Stimulated activated CD4-positive, alpha-beta T cell treated with anti-CD3 and anti-CD28 coated beads, Interleukin-4, amount 100 ng/mL, for 48 hours (primary cell): ENCODE measurements around the gene OR4E2.
"Not testable (repeated sequence)": the region's sequence is repeated elsewhere in the genome, so short reads cannot be mapped to it uniquely, and the experiment has no call there.

Experiments
- DNase-seq, 2 donors: peaks; one replicate each; pipeline ENCODE4 v3.0.0-alpha.2; 2020; ENCODE audit warnings: low read depth in 2 of 2

Gene OR4E2

DNA sequence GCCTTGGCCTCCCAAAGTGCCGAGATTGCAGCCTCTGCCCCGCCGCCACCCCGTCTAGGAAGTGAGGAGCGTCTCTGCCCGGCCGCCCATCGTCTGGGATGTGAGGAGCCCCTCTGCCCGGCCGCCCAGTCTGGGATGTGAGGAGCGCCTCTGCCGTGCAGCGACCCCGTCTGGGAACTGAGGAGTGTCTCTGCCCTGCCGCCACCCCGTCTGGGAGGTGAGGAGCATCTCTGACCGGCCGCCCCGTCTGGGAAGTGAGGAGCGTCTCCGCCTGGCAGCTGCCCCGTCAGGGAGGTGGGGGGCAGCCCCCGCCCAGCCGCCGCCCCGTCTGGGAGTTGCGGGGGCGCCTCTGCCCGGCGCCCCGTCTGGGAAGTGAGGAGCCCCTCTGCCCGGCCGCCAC is 44.0 kb downstream of the OR4E2 start:
- not testable (repeated sequence) for DNase-seq

- DNase-seq, result not testable (repeated sequence)
Observed at GRCh38 chr14:21698538-21698937, 44.9 kb downstream of the OR4E2 start.

DNA sequence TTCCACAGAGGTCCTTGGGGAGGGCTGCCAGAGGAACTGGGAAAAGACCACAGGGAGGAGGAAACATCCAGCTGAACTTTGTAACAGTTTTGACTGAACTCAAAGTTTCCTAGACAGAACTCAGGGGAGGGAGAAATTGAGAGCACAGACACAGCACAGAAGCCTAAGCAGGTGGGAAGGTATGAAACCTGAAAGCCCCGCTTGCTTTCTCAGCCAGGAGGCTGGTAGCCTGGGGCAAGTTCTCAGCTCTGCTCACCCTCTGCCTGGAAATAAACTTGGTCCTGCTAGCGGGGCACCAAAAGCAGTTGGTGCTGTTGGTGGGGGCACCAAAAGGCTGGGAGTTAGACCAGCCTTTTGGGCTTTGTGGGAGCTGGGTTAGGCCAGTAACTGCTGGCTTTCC is 45.9 kb downstream of the OR4E2 start:
- no peak for DNase-seq

DNA sequence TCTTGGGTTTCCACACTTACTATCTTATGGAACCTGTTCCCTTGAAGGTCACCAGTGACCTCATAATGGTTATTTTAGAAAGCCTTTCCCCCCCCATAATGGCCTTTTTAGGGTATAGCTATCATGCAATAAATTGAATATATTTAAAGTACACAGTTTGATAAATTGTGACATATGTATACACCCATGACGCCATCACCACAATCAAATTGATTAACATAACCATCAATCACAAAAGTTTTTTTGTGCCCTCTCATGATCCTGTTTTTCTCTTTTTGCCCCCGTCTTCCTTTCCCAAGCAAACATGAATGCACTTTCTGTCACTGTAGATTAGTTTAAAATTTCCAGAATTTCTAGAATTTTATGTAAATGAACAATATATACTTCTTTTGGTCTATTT is 48.7 kb downstream of the OR4E2 start:
- no peak for DNase-seq

GRCh38 chr14:21703357-21704326 is 50.0 kb downstream of the OR4E2 start:
- no peak for DNase-seq

DNA sequence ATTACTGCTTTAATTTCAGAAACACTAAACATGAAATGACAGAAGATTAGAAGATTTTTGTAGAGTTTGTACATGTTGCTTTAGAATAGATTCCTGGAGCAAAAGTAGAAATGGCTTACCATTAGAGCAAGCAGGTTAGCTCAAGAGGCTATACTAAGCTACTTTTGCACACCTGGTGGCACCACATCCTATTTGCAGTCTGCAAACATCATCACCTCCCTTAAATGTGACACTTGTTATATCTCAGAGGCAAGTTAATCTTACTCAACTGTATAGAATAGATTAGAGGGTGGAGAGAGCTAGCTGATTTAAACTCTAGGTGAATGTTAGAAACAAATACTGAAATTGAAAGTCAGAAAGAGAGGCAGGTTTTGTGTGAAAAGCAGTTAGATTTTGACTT is 50.7 kb downstream of the OR4E2 start:
- no peak for DNase-seq

DNA sequence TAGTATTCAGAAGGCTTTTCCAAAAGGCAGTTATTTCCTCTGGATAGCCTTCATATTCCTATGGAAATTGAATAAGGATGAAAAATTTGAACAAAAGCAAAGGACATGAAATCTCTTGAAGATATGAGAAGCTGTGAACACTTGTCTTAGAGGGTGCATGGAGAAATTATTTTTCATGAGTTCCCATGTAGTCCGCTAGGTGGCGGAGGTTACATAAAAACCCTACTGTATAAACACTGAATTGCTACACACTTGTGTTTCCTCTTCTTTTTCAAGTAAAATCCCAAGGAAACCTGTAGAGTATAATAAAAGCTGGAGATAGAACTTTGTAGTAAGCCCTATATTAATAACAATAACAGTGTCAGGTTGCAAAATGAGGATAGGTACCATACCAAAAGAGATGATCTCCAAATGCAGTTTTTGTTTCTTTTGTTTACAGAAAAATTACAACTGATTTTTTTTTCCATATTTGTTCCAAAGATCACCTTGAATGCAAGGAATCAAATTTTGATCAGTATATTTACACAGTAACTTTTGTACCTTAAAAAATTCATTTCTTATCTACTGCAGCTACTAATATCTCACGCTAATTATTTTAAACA is 57.8 kb downstream of the OR4E2 start:
- no peak for DNase-seq

- DNase-seq, result no peak
Observed at GRCh38 chr14:21712036-21712435, 58.4 kb downstream of the OR4E2 start.

GRCh38 chr14:21714318-21714929 is 60.8 kb downstream of the OR4E2 start:
- no peak for DNase-seq
